Stimulated activated CD8-positive, alpha-beta memory T cell treated with anti-CD3 and anti-CD28 coated beads, Interleukin-12 subunit alpha, Interleukin-12 subunit beta, amount 100 ng/mL, for 1 hour (primary cell): ENCODE data around the gene SOBP.
"Not testable (repeated sequence)": the region's sequence is repeated elsewhere in the genome, so short reads cannot be mapped to it uniquely, and the experiment has no call there.

Source experiments
- DNase-seq: peaks from one replicate; pipeline ENCODE4 v3.0.0-alpha.2; 2020; ENCODE audit warnings: low read depth

Gene SOBP

DNA sequence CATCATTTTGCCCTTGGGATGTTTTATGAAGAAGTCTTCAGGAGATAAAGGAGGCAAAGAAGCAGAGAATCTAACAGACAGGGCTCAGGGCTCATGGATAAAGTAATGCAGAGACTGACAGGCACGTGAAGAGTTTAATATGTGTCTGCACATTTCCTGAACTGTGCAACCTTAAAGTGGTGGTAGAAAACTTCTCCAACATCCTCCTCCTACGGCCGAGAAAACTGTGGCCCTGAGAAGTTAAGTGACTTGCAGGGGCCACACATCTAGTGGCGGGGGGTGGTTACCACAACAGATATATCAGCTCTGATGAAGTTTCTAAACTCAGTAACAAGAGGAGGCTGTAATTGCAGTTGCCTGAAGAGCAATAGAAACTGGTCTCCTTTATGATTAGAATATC, 61.0 kb downstream of the SOBP start:
- DNase-seq: no peak

DNA sequence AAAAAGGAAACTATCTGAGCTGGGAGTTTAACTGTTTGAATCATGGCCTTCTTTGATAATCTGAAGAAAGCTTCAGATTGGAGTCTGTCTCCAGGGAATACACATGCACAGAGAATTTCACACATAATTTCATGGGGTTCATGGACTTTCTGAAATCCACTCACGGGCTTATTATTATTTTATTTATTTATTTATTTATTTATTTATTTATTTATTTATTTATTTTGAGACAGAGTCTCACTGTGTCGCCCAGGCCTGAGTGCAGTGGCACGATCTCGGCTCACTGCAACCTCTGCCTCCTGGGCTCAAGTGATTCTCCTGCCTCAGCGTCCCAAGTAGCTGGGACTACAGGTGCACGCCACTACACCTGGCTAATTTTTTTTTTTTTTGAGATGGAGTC, 63.2 kb downstream of the SOBP start:
- DNase-seq: not testable (repeated sequence)

GRCh38 chr6:107554326-107554725, 64.4 kb downstream of the SOBP start:
- DNase-seq: no peak

DNA sequence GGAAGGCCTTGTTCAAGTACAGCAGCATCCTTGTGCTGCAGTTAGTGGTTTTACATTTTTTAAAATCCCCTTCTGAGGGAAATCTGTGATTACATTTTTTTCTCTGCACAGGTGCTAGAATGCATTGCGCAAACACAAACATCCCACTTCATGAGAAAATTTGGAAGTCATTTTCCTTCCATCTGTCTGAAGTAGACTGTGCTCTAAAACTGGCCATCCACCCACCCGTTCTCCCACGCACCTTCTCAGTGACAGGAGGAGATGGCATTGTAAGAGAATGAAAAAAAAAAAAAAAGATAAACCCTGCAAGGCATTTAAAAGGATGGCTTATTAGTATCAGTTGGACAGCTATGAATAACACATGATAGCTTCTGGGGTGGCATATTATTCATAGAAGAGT, 65.0 kb downstream of the SOBP start:
- no peak for DNase-seq

- DNase-seq: no peak
Measured at GRCh38 chr6:107555449-107555848, 65.5 kb downstream of the SOBP start.

DNA sequence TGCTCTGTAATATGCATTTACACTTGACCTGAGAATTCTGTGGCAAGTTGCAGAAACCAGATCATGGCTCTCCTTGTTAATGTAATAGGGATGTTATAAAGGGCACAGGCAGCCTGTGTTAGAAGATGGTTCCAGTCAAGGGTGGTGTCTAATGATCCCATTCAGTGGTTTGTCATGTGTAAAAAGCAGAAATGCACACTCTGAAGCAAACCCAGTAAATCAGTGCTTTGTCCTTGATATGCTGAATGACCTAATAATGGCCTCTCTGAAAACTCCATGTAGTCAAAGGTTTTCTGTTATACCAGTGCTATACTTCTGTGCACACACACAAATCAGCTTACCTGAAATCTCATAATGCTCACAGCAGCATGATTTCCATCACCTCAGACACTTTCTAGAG, 66.2 kb downstream of the SOBP start:
- DNase-seq: no peak

GRCh38 chr6:107557698-107558097, 67.8 kb downstream of the SOBP start:
- no peak for DNase-seq

DNA sequence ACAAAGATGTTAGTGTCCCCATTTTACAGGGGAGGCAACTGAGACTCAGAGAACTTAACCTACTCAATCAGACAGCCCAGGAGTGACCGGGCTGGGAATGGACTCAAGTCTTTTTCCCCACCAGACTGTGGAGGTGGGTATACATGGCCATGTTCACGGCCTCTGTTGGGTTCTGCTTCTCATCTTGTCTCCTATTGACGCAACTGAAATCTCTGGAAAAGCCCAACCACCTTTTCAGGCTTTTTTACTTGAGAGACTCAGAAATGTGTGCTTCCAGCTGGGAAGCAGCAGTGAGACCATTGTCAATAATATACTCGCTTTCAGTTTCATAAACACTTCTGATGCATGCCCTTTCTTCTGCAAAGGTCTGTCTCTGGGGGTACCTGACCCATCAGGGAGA, 70.7 kb downstream of the SOBP start:
- no peak for DNase-seq

DNA sequence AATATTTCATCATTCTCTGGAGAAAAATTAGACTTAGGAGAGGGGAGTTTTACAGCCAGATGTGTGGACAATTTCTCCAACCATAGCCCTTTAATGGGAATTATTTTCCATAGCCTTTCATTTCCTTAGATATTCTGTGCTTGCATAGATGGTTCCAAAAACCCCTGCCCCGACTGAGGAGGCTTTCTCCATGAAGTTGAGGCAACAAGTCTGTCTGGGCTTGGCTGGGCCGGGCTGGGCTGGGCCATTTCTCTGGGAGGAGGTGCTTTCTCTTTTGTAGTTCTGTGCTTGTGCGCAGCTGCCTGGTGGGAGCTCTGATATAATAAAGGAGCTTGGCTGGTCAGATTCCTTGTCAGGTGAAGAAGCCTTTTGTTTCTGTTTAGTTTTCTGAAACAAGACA, 71.4 kb downstream of the SOBP start:
- DNase-seq: no peak

DNA sequence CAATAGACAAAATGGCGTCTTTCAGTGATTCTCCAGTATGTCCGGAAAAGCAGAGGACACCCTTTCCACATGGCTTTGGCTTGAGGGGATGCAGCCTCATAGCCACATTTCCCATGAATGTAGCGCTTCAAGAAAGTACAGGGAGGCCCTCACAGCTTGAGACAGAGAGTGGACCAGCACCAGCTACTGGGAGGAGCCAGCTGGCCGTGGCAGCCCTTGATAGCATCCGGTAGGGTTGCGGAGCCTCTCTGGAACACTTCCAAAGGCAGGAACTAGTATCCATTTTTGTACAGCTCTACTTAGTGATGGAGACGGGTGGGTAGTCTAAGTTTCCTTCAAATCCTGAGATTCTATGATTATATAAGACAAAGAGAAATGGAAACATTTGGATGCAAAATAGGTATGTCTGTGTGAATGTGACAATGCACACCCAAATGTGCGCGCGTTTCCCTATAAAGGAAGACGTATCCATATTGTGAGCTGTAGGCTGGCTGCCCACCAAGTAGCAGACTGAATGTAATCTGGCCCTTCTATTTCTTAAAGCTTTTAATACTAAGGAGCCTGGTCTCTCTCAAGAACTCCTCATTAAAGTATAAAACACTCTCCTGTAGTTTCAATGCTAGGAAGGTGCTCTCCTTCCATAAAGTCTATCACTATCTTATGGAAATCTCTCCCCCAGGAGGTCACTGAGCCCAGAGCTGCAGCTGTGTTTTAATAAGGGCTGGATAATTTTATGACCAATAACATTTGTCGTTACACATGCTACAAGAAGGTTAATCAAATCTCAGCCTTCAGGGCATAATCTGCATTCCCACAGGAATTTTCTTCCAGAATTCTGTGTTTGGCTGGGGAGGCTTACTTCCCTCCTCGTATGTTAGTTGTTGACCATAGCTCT, 74.0 kb downstream of the SOBP start:
- no peak for DNase-seq

- DNase-seq: no peak
Measured at GRCh38 chr6:107564589-107564951, 74.7 kb downstream of the SOBP start.

- DNase-seq: no peak
Measured at GRCh38 chr6:107565165-107565723, 75.3 kb downstream of the SOBP start.

- DNase-seq: no peak
Measured at GRCh38 chr6:107567643-107568042, 77.7 kb downstream of the SOBP start.

- DNase-seq: no peak
Measured at GRCh38 chr6:107569473-107569872, 79.6 kb downstream of the SOBP start.

- no peak for DNase-seq
Measured at GRCh38 chr6:107571354-107571753, 81.4 kb downstream of the SOBP start.

- DNase-seq: no peak
Measured at GRCh38 chr6:107572886-107573285, 83.0 kb downstream of the SOBP start.

GRCh38 chr6:107574856-107575255, 84.9 kb downstream of the SOBP start:
- no peak for DNase-seq

GRCh38 chr6:107576852-107577251, 86.9 kb downstream of the SOBP start:
- no peak for DNase-seq

DNA sequence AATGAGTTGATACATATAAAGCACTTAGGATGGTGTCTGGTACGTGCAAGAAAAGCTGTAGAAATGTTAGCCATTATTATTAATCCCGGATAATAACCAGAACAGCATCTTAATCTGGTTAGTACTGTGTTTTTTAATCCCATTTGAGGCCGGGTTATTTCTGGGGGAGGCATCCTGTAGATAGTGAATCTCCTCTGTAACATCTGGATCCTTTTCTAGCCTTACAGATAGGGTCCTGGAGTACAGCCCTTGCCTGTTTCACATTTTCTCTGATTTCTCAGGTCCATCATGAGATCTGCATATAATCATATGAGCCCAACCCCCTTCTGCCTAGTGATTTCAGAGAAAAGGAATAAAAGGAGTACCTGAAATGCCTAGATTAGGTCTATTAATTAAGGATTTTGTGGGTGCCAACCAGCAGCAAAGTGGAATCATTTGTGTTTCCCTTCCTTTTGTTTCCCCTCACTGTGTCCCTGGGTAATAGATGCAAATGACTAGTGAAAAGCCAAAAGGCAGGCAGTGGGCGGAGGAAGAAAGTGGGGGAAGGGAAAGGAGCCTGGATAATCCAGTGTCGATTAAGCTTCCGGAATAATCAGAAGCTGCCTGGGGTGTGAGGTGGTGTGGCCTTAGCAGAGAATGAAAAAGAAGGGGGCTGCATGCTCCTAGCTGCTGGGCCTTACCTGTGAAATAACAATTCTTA, 88.9 kb downstream of the SOBP start:
- no peak for DNase-seq

- DNase-seq: no peak
Measured at GRCh38 chr6:107579456-107580056, 89.6 kb downstream of the SOBP start.

DNA sequence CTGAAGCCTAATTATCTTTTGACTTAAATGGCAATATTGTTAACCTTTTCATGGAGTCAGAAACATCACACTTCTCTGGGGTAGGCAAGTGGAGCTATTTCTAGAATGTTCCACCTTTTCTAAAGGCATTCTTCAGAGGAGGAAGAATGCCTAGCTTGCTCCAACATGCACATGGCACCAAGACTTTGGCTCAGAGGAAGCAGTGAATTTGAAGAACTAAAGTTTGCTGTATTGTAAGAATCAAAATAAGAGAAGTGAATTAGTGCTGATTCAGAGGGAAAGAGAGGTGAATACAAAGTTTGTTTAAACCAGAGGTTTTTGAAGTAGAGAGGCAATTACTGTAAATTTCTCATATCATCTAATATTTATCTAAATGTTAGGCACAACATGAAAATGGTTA, 92.2 kb downstream of the SOBP start:
- no peak for DNase-seq

DNA sequence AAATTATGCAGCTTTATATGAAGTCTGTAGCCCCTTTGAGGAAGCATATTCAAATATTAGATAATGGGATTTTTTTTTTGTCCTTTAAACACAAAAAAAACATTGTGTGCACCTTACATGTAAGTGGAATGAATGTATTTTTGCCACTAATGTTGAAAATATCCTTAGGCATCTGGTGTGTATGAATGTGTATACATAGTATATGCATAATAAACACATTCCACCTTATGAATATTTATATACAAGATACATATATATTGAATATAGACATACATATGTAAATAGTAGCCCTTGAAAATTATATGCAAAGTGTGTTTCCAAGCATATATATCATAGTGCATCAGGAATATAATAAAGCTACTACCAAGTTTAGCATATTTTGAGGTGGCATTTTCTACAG, 94.8 kb downstream of the SOBP start:
- no peak for DNase-seq
